Astrocyte (in vitro differentiated cells and primary cell): ENCODE measurements around the gene ANAPC13.

Experiments used
- EZH2 ChIP-seq: IDR thresholded peaks from 2 replicates; pipeline ENCODE4 v1.6.1; 2012; ENCODE audit warnings: mild to moderate bottlenecking, low read length, inconsistent platforms; ENCODE audit not compliant: insufficient read depth
- TF ChIP-seq, protein P1 (sequence below): IDR thresholded peaks from 2 replicates; pipeline ENCODE4 v1.5.1; 2011; ENCODE audit warnings: low read depth, mild to moderate bottlenecking, inconsistent platforms, low read length, moderate library complexity; ENCODE audit not compliant: insufficient read depth

DNA sequence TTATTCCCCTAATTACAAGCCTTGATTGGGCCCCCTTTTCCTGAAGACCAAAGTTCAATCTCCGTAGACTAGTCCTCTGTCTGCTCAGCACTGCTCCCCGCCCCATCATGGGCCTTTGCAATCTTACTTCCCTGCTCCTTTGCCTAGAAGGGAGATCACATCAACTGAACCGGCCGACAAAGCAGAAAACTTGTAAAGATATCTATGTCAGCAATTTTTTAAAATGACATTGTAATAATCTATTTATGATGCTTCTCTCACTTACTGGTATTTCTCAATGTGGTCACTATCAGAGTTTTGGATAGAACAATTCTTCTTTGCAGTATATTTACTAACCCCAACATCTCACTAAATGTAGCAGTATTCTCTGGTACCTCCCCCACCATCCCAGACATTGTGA is 17.3 kb downstream of the ANAPC13 start:
- no peak for TF ChIP-seq EZH2
- TF ChIP-seq, protein P1, sequence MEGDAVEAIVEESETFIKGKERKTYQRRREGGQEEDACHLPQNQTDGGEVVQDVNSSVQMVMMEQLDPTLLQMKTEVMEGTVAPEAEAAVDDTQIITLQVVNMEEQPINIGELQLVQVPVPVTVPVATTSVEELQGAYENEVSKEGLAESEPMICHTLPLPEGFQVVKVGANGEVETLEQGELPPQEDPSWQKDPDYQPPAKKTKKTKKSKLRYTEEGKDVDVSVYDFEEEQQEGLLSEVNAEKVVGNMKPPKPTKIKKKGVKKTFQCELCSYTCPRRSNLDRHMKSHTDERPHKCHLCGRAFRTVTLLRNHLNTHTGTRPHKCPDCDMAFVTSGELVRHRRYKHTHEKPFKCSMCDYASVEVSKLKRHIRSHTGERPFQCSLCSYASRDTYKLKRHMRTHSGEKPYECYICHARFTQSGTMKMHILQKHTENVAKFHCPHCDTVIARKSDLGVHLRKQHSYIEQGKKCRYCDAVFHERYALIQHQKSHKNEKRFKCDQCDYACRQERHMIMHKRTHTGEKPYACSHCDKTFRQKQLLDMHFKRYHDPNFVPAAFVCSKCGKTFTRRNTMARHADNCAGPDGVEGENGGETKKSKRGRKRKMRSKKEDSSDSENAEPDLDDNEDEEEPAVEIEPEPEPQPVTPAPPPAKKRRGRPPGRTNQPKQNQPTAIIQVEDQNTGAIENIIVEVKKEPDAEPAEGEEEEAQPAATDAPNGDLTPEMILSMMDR: no peak
